NCI-H1436 (cell line): Measurements from ENCODE around the gene FBXW8.
"Not testable (repeated sequence)": the region's sequence is repeated elsewhere in the genome, so short reads cannot be mapped to it uniquely, and the experiment has no call there.

Source experiments
- DNase-seq: peaks from one replicate; lab custom pipeline; 2025; lab: John Stamatoyannopoulos, UW

FBXW8 gene

DNA sequence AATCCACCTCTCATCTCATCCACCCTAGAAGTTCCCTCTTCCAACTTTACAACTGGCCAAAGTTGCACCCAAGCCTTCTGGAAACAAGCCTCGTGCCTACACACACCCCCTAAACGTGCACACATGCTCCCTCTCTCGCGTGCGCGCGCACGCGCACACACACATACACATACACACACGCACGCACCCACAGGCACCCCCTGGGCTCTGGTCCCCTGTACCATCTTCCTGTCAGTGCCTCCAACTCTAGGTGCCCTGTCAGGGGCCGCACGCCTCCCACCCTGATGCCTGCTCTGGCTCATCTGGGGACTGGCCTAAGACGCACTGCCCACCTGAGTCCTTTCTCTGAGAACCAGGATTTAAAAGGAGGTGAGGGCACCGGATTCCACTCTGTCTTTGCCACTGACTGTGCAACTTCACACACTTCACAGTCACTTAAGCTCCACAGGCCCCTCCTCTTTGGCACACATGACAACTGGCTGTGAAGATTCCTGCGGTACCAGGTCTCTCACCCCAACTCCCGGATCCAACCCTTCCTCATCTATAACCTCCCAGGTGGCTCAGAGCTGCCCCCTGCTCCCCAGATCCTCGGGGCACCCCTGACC lies 142.9 kb downstream of the FBXW8 start:
- no peak for DNase-seq

- DNase-seq: no peak
Measured at GRCh38 chr12:117054279-117054678, 143.5 kb downstream of the FBXW8 start.

DNA sequence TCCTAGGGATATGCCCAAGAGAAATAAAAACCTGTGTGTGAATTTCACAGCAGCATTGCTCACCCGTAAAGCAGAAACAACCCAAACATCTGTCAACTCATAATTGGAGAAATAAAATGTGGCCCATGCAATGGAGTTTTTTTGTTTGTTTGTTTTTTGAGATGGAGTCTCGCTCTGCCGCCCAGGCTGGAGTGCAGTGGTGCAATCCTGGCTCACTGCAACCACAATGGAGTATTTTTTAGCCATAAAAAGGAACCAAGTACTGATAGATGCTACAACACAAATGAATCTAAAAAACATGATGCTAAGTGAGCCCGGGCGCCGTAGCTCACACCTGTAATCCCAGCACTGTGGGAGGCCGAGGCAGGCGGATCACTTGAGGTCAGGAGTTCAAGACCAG lies 146.9 kb downstream of the FBXW8 start:
- DNase-seq: not testable (repeated sequence)

DNA sequence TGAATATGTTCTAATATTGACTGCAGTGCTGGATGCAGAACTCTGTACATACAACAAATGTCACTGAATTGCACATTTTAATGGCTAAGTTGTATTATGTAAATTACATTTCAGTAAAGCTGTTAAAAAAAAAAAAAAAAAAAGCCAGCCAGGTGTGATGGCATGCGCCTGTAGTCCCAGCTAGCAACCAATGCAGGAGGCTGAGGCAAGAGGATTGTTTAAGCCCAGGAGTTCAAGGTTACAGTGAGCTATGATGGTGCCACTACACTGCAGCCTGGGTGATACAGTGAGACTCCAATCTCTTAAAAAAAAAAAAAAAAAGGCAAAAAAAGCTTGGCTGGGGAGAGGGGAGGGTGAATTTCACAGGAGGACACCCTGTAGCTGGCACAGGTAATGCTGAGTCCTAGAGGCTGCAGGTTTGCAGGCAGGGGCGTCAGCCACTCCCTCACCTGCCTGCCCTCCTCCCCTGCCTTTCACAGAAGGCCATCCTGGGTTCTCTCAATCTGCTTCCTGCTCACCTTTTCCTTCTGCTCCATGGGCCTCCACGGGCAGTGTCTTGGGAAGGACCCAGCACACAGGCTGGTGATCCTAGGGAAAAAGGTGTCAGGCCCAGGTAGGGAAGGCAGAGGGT lies 147.8 kb downstream of the FBXW8 start:
- DNase-seq: no peak

DNA sequence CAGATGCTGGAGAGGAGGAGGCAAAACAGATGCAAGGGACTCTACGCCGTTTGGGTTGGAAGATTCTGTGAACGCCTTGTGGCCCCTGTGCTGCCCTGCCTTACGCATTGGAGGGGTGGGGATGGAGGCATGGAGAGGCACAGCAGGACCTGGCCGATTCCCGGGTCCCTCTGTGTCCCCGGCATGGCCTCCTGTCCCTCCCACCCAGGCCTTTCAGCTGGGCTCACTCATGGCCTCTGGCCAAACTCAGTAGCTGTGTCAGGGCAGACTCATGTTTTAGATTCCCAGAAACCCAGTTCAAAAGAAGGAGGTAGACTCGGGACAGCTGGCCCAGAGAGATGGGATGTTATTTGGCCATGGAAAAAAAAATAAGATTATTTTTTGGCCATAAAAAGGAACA lies 148.4 kb downstream of the FBXW8 start:
- no peak for DNase-seq

DNA sequence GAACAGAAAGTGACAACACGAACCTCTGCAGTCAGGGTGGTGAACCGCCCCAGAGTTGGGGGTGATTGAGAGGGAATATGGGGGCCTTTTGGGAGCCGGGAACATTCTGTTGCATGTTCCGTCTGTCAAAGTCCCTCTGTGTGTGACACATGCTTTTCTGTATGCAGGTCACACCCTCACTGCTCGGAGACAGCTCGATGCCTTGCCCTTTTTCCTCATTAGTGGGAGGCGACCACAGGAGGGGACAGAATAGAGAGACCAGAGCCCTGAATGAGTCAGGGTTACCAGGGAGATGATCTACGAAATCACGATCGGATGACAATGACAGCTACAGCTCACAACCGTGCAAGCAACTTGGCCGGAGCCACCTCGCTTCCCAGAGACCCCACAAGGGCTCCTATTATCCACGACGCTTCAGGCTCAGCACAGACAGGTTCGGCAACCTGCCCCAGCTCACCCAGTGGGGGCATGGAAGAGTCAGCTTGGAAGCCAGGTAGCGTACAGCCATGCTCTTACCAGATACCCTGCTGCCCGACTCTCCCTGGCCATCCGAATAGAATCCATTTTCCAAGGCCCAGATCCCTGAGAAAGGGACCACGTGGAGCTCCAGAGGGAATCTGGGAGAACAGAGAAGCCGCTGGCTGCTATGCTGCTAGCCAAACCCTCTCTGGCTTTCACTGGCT lies 149.6 kb downstream of the FBXW8 start:
- no peak for DNase-seq

DNA sequence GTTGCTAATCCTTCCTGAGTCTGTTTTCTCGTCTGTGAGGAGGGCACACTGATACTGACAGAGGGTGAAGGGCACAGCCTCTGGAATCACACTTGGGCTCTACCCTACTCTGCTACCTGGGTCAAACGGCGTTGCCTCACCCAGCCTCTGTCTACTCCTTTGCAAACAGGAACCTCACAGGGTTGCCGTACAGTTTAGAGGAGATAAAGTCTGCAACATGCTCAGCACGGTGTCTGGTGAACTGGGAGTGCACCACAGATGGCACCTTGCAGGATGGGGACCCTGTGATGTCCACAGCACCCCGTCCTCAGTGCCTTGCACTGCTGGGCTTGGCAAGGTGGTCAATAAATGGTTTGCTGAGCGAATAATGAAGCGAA lies 150.2 kb downstream of the FBXW8 start:
- no peak for DNase-seq

DNA sequence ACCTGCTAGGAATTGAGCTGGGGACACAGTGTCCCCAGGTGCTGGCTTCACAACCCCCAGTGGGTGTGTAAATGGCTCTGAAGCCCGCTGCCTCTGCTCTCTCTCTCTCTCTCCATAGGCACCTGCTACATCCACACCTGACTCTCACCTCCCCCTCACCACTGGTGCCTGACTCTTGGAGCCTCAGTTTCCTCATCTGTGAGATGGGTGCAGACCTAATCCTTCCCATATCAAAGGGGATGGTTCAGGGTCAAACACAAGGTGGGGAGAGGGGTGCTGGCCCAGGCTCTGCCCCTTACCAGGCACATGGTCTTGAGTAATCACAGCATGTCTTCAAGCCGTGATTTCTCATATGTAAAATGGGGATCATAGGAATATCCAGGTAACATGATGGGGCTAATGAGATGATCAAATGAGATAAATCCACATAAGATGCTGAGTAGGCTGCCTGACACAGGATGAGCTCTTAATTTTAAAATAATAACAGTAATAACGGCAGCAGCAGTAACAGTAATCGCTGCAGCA lies 150.9 kb downstream of the FBXW8 start:
- no peak for DNase-seq

DNA sequence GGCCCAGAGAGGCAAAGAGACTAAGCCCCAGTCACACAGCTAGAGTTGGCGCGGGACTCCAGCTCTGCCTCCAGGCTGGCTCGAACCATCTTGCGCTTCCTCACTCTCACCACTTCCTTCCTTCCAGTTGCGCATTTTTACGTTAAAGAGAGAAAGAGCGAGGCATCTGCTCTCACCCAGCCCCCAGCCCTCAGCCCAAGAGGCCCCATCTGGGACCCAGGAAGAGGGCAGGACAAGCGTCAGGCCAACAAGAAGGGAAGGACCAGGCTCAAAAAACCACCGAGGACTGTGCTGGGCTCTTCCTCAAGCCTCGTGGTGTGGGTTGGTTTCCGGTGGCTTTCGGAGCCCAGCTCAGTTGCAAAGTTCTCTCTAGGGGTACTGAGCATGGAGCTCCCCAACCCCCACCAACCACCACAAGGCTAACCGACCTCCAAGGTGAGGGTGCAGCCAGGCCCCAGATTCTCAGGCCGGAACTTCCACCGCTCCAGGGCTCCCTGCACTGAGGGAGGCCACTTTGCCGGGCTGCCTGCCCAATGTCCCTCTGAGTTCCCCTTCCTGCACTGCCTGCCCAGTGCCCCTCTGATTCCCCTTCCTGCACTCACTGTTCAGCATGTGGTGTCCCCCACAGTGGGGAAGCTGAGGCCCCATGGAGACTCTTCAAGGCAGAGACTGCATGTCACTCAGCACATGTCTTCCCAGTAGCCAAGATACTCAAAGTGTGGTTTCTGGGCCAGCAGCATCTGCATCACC lies 152.6 kb downstream of the FBXW8 start:
- no peak for DNase-seq

DNA sequence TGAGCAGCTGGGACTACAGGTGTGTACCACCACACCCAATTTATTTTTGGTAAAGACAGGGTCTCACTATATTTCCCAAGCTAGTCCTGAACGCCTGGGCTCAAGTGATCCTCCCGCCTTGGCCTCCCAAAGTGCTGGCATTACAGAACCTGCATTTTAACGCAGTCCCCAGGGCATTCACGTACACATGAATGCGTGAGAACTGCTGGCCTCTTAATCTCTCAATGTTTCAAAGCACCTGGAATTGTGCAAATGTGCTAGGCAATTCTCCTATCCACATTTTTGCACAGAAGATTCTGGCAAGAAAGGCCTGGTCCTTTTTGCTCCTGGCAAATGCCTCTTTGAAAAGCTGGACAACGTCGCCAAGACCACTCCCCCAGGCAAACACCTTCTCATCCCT lies 153.3 kb downstream of the FBXW8 start:
- no peak for DNase-seq

GRCh38 chr12:117064596-117064995 lies 153.8 kb downstream of the FBXW8 start:
- DNase-seq: no peak

GRCh38 chr12:117067016-117067415 lies 156.3 kb downstream of the FBXW8 start:
- DNase-seq: no peak

GRCh38 chr12:117067638-117068037 lies 156.9 kb downstream of the FBXW8 start:
- no peak for DNase-seq

DNA sequence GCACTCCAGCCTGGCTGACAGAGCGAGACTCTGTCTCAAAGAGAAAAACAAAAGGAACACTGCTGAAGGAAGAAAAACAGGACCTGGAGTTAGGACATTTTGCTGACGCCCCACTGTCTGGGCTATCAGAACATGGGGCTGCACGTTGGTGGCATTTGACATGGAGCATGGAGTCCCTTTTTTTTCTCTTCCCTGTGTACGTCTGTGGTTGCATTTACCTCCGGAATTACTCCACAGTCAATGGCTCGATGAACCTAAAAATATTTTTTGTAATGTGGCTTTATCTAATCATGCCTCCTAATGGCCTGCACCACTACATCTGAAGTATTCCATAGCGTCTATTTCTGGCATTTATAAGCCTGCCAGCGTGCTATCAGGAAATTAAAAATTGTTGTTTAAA lies 157.7 kb downstream of the FBXW8 start:
- DNase-seq: no peak

DNA sequence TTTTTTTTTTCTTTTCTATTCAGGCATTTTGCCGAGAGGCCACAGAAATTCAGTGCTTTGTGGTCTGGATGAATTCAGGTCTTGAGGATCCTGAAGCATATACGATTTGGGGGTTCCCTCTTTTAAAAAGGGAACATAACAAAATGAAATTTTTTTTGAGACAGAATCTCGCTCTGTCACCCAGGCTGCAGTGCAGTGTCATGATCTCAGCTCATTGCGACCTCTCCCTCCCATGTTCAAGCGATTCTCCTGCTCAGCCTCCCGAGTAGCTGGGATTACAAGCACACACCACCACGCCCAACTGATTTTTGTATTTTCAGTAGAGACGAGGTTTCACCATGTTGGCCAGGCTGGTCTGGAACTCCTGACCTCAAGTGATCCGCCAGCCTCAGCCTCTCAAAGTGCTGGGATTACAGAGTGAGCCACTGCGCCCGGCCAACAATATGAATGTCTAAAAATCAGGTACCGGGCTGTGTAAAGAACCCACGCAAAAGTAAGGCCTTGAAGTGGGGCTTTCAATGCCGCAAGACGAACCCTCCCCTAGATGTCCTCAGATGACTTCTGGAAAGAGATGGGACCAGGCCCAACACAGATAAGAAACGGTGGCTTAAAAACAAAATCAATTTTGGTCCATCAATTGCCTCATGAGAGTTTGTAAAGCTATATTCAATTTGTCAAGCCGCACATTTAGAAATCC lies 158.5 kb downstream of the FBXW8 start:
- no peak for DNase-seq

- no peak for DNase-seq
Measured at GRCh38 chr12:117069926-117070900, 159.5 kb downstream of the FBXW8 start.

- DNase-seq: no peak
Measured at GRCh38 chr12:117071009-117071408, 160.3 kb downstream of the FBXW8 start.

GRCh38 chr12:117072106-117072505 lies 161.4 kb downstream of the FBXW8 start:
- no peak for DNase-seq

GRCh38 chr12:117072736-117073490 lies 162.2 kb downstream of the FBXW8 start:
- DNase-seq: no peak

GRCh38 chr12:117073611-117074010 lies 162.9 kb downstream of the FBXW8 start:
- DNase-seq: no peak
